Left lung (tissue), 10 donors: Measurements from ENCODE around the gene USP24. TPM values are rescaled to one million over a fixed set of nuclear protein-coding genes. Genes with fewer than 3 reads are reported as not detected.

Experiments used
- ATAC-seq: fragments of 200-7000 bp; cut with Tn5 transposase; one replicate; pipeline ENCODE4 v1.9.1; 2020; ENCODE audit warnings: moderate library complexity
- DNase-seq, 4 donors: peaks; one replicate each; pipeline ENCODE4 v3.0.0-alpha.2; 2013 to 2020
- H3K27ac ChIP-seq, 2 donors: fragments of 200-600 bp; sonication (generic) in 1 of 2; one replicate each; pipeline versions ENCODE4 v1.5.0 to v1.8.0; 2020 to 2021
- H3K27me3 ChIP-seq, 2 donors: fragments of 200-600 bp; sonication (generic) in 1 of 2; one replicate each; pipeline versions ENCODE4 v1.5.0 to v1.8.0; 2020 to 2021
- H3K36me3 ChIP-seq, 2 donors: fragments of 200-600 bp; sonication (generic) in 1 of 2; one replicate each; pipeline versions ENCODE4 v1.5.0 to v1.8.0; 2020 to 2021
- H3K4me1 ChIP-seq, 2 donors: fragments of 200-600 bp; one replicate each; pipeline ENCODE4 v1.8.0; 2021
- H3K4me3 ChIP-seq, 2 donors: fragments of 200-600 bp; sonication (generic) in 1 of 2; one replicate each; pipeline versions ENCODE4 v1.5.0 to v1.8.0; 2020 to 2021; ENCODE audit warnings: mild to moderate bottlenecking in 1 of 2
- H3K9me3 ChIP-seq, 2 donors: fragments of 200-600 bp; sonication (generic) in 1 of 2; one replicate each; pipeline versions ENCODE4 v1.5.0 to v1.8.0; 2020 to 2021
- CTCF ChIP-seq, 2 donors: fragments of 200-600 bp; sonication (generic) in 1 of 2; IDR thresholded peaks; one replicate each; pipeline versions ENCODE4 v1.5.0 to v1.8.0; 2021; ENCODE audit warnings: antibody characterized with exemption in 2 of 2
- intact Hi-C, 2 donors: fragments of 100-400 bp; cut with DNase I; formaldehyde crosslinking; loops; one replicate each; pipeline versions ENCODE4 v1.11.2 to v1.14.2; 2022
- polyA plus RNA-seq, 6 donors: library from polyadenylated mRNA; unstranded; fragments of 120-200 nt; gene quantifications; one replicate each; pipeline ENCODE4 v1.2.1, GENCODE V29; 2013; ENCODE audit not compliant: insufficient read length in 6 of 6
- total RNA-seq, 2 donors: library from RNA; stranded (reverse); fragmentation: NEBNext Ultra II Directional; extraction: Animal tissue kit (Norgen Biotek cat#: 25700); gene quantifications; one replicate each; pipeline ENCODE4 v1.2.1, GENCODE V29; 2021
- donor health status: DM: no; HTN: yes; CAD: no.
- donor health status: DM: no; HTN: no; CAD: no.

The USP24 gene
- total and polyA plus RNA-seq, 8 donors, result 26.1 to 63.7 (median 47.2) TPM

GRCh38 chr1:55060133-55060999 is 154.8 kb downstream of the USP24 start:
- Histone ChIP-seq H3K27me3 (no peaks in the 10 kb centered on the region), H3K4me1 (no peaks in the 10 kb centered on the region), H3K4me3 (no peak overlapping the region), H3K9me3 (no peaks in the 10 kb centered on the region), H3K36me3 (peaks cover 0 to 41% of the 10 kb centered on the region in 2 donors), H3K27ac (no peak overlapping the region)
- no peak for TF ChIP-seq CTCF (IDR thresholded peaks at IDR 0.05)
- ATAC-seq (no peak), DNase-seq (no peak)
- intact Hi-C loops, result no loop called here

- Histone ChIP-seq H3K9me3 (no peaks in the 10 kb centered on the region), H3K36me3 (peaks cover 0 to 41% of the 10 kb centered on the region in 2 donors), H3K27ac (no peak overlapping the region), H3K27me3 (no peaks in the 10 kb centered on the region), H3K4me3 (no peak overlapping the region), H3K4me1 (no peaks in the 10 kb centered on the region)
- intact Hi-C loops, result no loop called here
- ATAC-seq, result no peak
- TF ChIP-seq CTCF (IDR thresholded peaks at IDR 0.05), result no peak
- no peak for DNase-seq
Measured at GRCh38 chr1:55059302-55060132, 155.6 kb downstream of the USP24 start.

GRCh38 chr1:55057956-55058298 is 157.2 kb downstream of the USP24 start:
- no peak for ATAC-seq
- no peaks in the 10 kb centered on the region for H3K27me3 ChIP-seq
- H3K36me3 ChIP-seq, result peaks cover 0 to 33% of the 10 kb centered on the region in 2 donors
- DNase-seq, result no peak
- no peak overlapping the region for H3K27ac ChIP-seq
- intact Hi-C loops, result no loop called here
- peaks cover 0 to 10% of the 10 kb centered on the region in 2 donors for H3K4me1 ChIP-seq
- H3K9me3 ChIP-seq, result no peaks in the 10 kb centered on the region
- no peak for TF ChIP-seq CTCF (IDR thresholded peaks at IDR 0.05)
- no peak overlapping the region for H3K4me3 ChIP-seq

- no peak overlapping the region for H3K4me3 ChIP-seq
- no peak for TF ChIP-seq CTCF (IDR thresholded peaks at IDR 0.05)
- ATAC-seq, result no peak
- peaks cover 0 to 15% of the 10 kb centered on the region in 2 donors for H3K4me1 ChIP-seq
- intact Hi-C loops, result no loop called here
- peaks cover 0 to 33% of the 10 kb centered on the region in 2 donors for H3K36me3 ChIP-seq
- DNase-seq, result no peak
- no peaks in the 10 kb centered on the region for H3K27me3 ChIP-seq
- H3K9me3 ChIP-seq, result no peaks in the 10 kb centered on the region
- H3K27ac ChIP-seq, result no peak overlapping the region
Measured at GRCh38 chr1:55057270-55057955, 157.8 kb downstream of the USP24 start.
